ENCODE results near the gene TNIK. TPM values are rescaled to one million over a fixed set of nuclear protein-coding genes. Genes with fewer than 3 reads are reported as not detected.

The TNIK gene
- total RNA-seq, 1 donor from 2014 or later = 2.5 TPM

DNA sequence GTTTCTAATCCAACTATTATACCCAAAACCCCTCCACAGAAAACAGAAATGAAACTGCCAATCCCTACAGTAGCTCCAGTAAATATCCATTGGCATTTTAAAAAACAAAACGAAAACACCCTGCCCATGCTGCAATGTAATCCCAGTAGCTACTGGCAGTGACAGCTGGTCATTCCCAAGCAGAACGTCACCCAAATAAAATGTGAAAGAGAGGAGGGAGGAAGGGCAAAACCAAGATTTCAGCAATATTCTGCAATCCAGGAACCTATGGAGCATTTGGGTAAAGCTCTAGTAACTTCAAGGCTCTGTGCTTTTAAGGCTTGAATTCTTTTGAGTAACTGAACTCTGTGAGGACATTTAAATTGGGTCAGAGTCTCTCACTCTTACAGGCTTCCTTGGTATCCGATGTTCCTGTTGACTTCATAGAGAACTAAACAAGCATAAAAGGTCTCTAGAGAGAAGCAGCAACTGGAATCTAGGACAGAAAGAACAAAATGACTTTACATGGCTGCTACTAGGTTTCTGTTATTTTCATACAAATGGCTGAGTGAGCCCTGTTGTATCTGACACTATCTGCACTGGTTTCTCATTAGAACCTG is 136.2 kb downstream of the TNIK start:
- Mint-ChIP-seq H3K27me3 (no peaks in the 10 kb centered on the region), H3K27ac (no peak overlapping the region), H3K9me3 (no peaks in the 10 kb centered on the region), H3K4me3 (no peak overlapping the region), H3K36me3 (ENCODE audit: low read depth) (no peaks in the 10 kb centered on the region), H3K4me1 (peaks cover 2% of the 10 kb centered on the region)
- CTCF ChIA-PET = no interaction called here
- intact Hi-C loops (cut with micrococcal nuclease) = no loop called here
- TF ChIP-seq, protein P1, sequence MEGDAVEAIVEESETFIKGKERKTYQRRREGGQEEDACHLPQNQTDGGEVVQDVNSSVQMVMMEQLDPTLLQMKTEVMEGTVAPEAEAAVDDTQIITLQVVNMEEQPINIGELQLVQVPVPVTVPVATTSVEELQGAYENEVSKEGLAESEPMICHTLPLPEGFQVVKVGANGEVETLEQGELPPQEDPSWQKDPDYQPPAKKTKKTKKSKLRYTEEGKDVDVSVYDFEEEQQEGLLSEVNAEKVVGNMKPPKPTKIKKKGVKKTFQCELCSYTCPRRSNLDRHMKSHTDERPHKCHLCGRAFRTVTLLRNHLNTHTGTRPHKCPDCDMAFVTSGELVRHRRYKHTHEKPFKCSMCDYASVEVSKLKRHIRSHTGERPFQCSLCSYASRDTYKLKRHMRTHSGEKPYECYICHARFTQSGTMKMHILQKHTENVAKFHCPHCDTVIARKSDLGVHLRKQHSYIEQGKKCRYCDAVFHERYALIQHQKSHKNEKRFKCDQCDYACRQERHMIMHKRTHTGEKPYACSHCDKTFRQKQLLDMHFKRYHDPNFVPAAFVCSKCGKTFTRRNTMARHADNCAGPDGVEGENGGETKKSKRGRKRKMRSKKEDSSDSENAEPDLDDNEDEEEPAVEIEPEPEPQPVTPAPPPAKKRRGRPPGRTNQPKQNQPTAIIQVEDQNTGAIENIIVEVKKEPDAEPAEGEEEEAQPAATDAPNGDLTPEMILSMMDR (IDR thresholded peaks at IDR 0.05) = no peak
- ATAC-seq (ENCODE audit: low read depth) (no peak), DNase-seq (no peak)
- POLR2A ChIA-PET = no interaction called here

DNA sequence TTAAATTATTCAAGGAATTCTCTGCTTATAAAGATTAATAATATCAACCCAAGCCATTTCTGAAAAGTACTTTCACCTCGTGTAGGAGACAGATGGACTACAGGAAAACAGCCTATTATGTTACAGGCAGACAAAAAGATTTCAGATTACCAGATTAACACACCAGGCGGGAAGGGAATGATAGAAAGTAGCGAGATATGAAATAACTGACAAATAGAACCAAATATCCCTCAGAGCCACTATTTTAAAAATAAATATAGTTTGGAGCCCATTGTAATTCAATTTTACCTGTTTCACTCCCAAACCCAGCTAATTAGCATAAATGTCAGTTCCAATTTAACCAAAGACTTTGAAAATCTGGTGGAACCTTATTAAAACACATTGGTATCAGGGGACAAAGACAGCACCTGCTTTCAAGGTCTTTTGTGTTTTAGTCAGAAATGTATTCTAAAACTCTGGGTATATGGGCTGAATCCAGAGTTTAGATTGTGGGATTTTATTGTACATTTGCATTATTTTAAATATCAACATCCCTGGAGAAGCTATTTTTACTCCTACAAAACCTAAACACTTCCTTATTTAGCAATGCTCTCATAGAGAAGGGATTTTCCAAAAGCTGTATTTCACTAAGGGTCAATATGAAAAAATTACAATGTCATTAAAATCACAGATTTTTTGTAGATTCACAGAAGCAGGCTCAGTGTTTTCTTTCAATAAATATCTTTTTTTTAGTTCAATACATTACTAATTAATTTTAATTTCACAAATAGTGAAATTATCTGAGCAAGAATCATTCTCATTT is 138.4 kb downstream of the TNIK start:
- no peak for ATAC-seq (ENCODE audit: low read depth)
- POLR2A ChIA-PET = no interaction called here
- no peaks in the 10 kb centered on the region for H3K9me3 Mint-ChIP-seq
- CTCF ChIA-PET = no interaction called here
- intact Hi-C loops (cut with micrococcal nuclease) = no loop called here
- H3K4me1 Mint-ChIP-seq = no peaks in the 10 kb centered on the region
- no peaks in the 10 kb centered on the region for H3K36me3 Mint-ChIP-seq (ENCODE audit: low read depth)
- H3K4me3 Mint-ChIP-seq = no peak overlapping the region
- TF ChIP-seq, protein P1 (IDR thresholded peaks at IDR 0.05) = no peak
- no peak overlapping the region for H3K27ac Mint-ChIP-seq
- DNase-seq = no peak
- H3K27me3 Mint-ChIP-seq = no peaks in the 10 kb centered on the region

DNA sequence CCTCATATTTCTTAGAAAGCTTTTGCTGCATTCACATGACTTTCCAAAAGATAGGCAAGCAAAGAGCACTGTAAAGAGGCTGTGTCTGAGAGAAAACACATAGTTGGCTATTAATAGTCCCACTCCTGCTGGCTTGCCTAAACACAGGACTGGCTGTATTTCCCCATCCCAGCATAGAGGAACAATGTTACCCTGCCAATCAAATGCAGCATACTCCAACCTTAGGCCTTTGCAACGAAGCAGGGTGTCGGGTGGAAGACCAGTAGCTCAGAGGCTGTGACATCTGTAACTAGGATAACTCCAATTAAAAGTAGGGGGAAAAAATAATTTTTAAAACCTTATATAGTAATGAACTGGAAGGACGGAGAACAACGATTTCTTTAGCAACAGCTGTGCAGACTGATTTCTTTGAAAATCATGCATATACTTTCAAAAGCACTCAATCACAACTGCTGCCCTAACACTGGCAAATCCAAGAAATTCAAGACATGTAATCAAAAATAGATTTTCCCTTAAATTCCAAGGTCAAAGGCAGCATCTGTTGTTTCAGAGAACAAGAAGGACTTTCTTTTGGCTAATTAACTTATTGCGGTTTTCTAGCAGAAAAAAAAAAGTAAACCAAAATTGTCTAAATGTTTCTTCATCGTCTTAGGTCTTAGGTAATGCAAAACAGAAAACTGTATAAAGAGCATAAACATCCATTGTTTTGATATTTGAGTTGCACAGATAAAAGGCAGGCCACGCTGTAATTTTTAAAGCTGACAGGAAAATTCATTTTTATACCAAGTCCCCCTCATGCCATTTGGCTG is 139.3 kb downstream of the TNIK start:
- intact Hi-C loops (cut with micrococcal nuclease) = no loop called here

DNA sequence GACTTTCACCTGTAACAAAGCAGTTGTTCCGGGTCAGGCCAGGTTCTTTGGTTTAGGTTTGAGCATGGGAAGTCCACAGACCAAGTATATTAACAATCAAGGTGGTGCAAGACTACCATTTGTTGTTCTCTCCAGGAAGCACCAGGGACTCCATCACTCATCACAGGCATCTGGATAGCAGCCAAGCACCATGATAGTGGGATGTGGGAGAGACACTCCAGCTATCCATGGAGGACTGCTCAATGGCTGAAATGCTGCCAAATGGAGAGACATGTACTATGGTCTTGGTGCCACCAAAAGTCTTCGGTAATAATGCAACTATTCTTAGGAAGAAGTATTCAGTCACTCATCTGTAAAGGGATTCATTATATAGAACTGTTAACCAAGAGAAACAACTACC is 143.0 kb downstream of the TNIK start:
- Mint-ChIP-seq H3K27me3 (no peaks in the 10 kb centered on the region), H3K9me3 (no peaks in the 10 kb centered on the region), H3K27ac (no peak overlapping the region), H3K4me3 (no peak overlapping the region), H3K36me3 (ENCODE audit: low read depth) (no peaks in the 10 kb centered on the region), H3K4me1 (no peaks in the 10 kb centered on the region)
- ChIA-PET CTCF (no interaction called here), POLR2A (no interaction called here)
- TF ChIP-seq, protein P1 (IDR thresholded peaks at IDR 0.05) = no peak
- intact Hi-C loops (cut with micrococcal nuclease) = no loop called here
- DNase-seq (no peak), ATAC-seq (ENCODE audit: low read depth) (no peak)

More for the DNA sequence above, 139.3 kb downstream of the TNIK start:
- DNase-seq (no peak), ATAC-seq (ENCODE audit: low read depth) (no peak)
- no peaks in the 10 kb centered on the region for H3K36me3 Mint-ChIP-seq (ENCODE audit: low read depth)
- H3K9me3 Mint-ChIP-seq = no peaks in the 10 kb centered on the region
- H3K4me3 Mint-ChIP-seq = no peak overlapping the region
- TF ChIP-seq, protein P1 (IDR thresholded peaks at IDR 0.05) = no peak
- POLR2A ChIA-PET = no interaction called here
- no peaks in the 10 kb centered on the region for H3K4me1 Mint-ChIP-seq
- no peaks in the 10 kb centered on the region for H3K27me3 Mint-ChIP-seq
- CTCF ChIA-PET = no interaction called here
- no peak overlapping the region for H3K27ac Mint-ChIP-seq

DNA sequence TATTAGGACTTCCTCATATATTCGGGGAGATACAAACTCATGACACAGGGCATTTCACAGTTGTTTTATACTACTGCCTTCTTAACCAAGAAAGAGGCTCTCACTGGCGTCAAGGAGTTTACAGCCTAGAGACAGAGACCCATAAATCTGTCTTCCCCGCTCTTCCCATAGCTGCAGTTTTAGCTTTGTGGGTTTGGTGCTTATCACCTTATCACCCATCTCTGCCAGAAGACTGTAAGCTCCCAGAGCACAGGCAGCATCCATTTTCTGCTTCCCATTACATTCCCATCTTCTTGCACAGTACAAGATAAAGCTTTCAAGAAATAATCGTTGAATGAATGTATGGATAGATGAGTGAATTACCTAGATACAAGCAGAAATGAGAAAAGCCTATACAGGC is 144.3 kb downstream of the TNIK start:
- H3K9me3 Mint-ChIP-seq = no peaks in the 10 kb centered on the region
- H3K36me3 Mint-ChIP-seq (ENCODE audit: low read depth) = no peaks in the 10 kb centered on the region
- ChIA-PET POLR2A (no interaction called here), CTCF (no interaction called here)
- TF ChIP-seq, protein P1 (IDR thresholded peaks at IDR 0.05) = no peak
- DNase-seq (no peak), ATAC-seq (ENCODE audit: low read depth) (no peak)
- H3K4me3 Mint-ChIP-seq = no peak overlapping the region
- no peaks in the 10 kb centered on the region for H3K27me3 Mint-ChIP-seq
- H3K27ac Mint-ChIP-seq = no peak overlapping the region
- intact Hi-C loops (cut with micrococcal nuclease) = no loop called here
- no peaks in the 10 kb centered on the region for H3K4me1 Mint-ChIP-seq
